HepG2 (cell line): ENCODE results near the gene RIPK3. TPM values are rescaled to one million over a fixed set of nuclear protein-coding genes. Genes with fewer than 3 reads are reported as not detected.

Experiments used
- BRD4 ChIP-seq: sonication (generic); formaldehyde crosslinking; IDR thresholded peaks from 2 replicates; pipeline ENCODE4 v1.4.0; 2020; ENCODE audit warnings: missing genetic modification reagents
- FLYWCH1 ChIP-seq: sonication (generic); formaldehyde crosslinking; IDR thresholded peaks from 2 replicates; pipeline ENCODE4 v1.8.1; 2023; ENCODE audit warnings: mild to moderate bottlenecking, missing genetic modification reagents
- FOXA1 ChIP-seq, 2 experiments: fragments of 450-650 bp in 1 of 2; sonication (generic) in 1 of 2; formaldehyde crosslinking in 1 of 2; IDR thresholded peaks; 2 replicates each; pipeline versions ENCODE4 v1.4.0 to v1.6.1; 2016 to 2020; ENCODE audit warnings: missing genetic modification reagents in 1 of 2
- FOXA3 ChIP-seq: IDR thresholded peaks from 2 replicates; pipeline ENCODE4 v1.6.1; 2016; ENCODE audit warnings: missing genetic modification reagents, missing compliant biosample characterization
- FOXK1 ChIP-seq: sonication (generic); formaldehyde crosslinking; IDR thresholded peaks from 2 replicates; pipeline ENCODE4 v1.4.0; 2020; ENCODE audit warnings: low read depth, missing genetic modification reagents, borderline replicate concordance
- FUBP1 ChIP-seq: sonication (generic); formaldehyde crosslinking; IDR thresholded peaks from 2 replicates; pipeline ENCODE4 v1.5.1; 2020; ENCODE audit warnings: missing genetic modification reagents, mild to moderate bottlenecking, borderline replicate concordance
- GRHL1 ChIP-seq: sonication (generic); formaldehyde crosslinking; conservative IDR thresholded peaks from 2 replicates; pipeline ENCODE4 v1.8.0; 2022; ENCODE audit warnings: missing genetic modification reagents
- HMG20A ChIP-seq: IDR thresholded peaks from 2 replicates; pipeline ENCODE4 v1.6.1; 2016; ENCODE audit warnings: borderline replicate concordance
- KDM3A ChIP-seq: IDR thresholded peaks from 2 replicates; pipeline ENCODE4 v1.6.1; 2018; ENCODE audit warnings: low read depth, missing compliant biosample characterization
- MLX ChIP-seq: IDR thresholded peaks from 2 replicates; pipeline ENCODE4 v1.6.1; 2016
- MTF2 ChIP-seq: sonication (generic); formaldehyde crosslinking; IDR thresholded peaks from 2 replicates; pipeline ENCODE4 v1.5.0; 2020; ENCODE audit warnings: missing genetic modification reagents, borderline replicate concordance
- NCOR1 ChIP-seq: fragments of 200-600 bp; sonication (generic); IDR thresholded peaks from 2 replicates; pipeline ENCODE4 v1.7.0; 2017; ENCODE audit warnings: antibody characterized with exemption, low read length, borderline replicate concordance
- NFKB2 ChIP-seq: sonication (generic); formaldehyde crosslinking; IDR thresholded peaks from 2 replicates; pipeline ENCODE4 v1.4.0; 2020; ENCODE audit warnings: missing genetic modification reagents, borderline replicate concordance
- PAWR ChIP-seq: sonication (generic); formaldehyde crosslinking; IDR thresholded peaks from 2 replicates; pipeline ENCODE4 v1.4.0; 2020; ENCODE audit warnings: missing genetic modification reagents, mild to moderate bottlenecking, borderline replicate concordance
- RBM39 ChIP-seq: fragments of 200-400 bp; formaldehyde crosslinking; IDR thresholded peaks from one replicate; pipeline ENCODE4 v1.6.1; 2018; ENCODE audit warnings: antibody characterized with exemption, mild to moderate bottlenecking, low read depth, low read length; ENCODE audit not compliant: poor library complexity, severe bottlenecking
- RFXAP ChIP-seq: sonication (generic); formaldehyde crosslinking; IDR thresholded peaks from 2 replicates; pipeline ENCODE4 v1.4.0; 2020; ENCODE audit warnings: missing genetic modification reagents, borderline replicate concordance
- SIX4 ChIP-seq: sonication (generic); formaldehyde crosslinking; IDR thresholded peaks from 2 replicates; pipeline ENCODE4 v1.4.0; 2020; ENCODE audit warnings: missing genetic modification reagents
- SP2 ChIP-seq: sonication (generic); formaldehyde crosslinking; IDR thresholded peaks from 2 replicates; pipeline ENCODE4 v1.5.1; 2020; ENCODE audit warnings: mild to moderate bottlenecking, missing genetic modification reagents
- WIZ ChIP-seq: sonication (generic); formaldehyde crosslinking; IDR thresholded peaks from 2 replicates; pipeline ENCODE4 v1.5.1; 2020; ENCODE audit warnings: mild to moderate bottlenecking, missing genetic modification reagents
- ZFP82 ChIP-seq: sonication (generic); formaldehyde crosslinking; IDR thresholded peaks from 2 replicates; pipeline ENCODE4 v1.5.1; 2020; ENCODE audit warnings: mild to moderate bottlenecking, missing genetic modification reagents, borderline replicate concordance
- ZNF10 ChIP-seq: sonication (generic); formaldehyde crosslinking; IDR thresholded peaks from 2 replicates; pipeline ENCODE4 v1.4.0; 2020; ENCODE audit warnings: mild to moderate bottlenecking, low read depth, missing genetic modification reagents, borderline replicate concordance
- ZNF143 ChIP-seq: sonication (generic); formaldehyde crosslinking; IDR thresholded peaks from 2 replicates; pipeline ENCODE4 v1.4.0; 2020; ENCODE audit warnings: missing genetic modification reagents
- ZNF343 ChIP-seq: sonication (generic); formaldehyde crosslinking; IDR thresholded peaks from 2 replicates; pipeline ENCODE4 v1.4.0; 2020; ENCODE audit warnings: mild to moderate bottlenecking, missing genetic modification reagents
- ZNF552 ChIP-seq: sonication (generic); formaldehyde crosslinking; IDR thresholded peaks from 2 replicates; pipeline ENCODE4 v1.9.0; 2022; ENCODE audit warnings: missing genetic modification reagents, mild to moderate bottlenecking, borderline replicate concordance
- ZNF572 ChIP-seq: sonication (generic); formaldehyde crosslinking; IDR thresholded peaks from 2 replicates; pipeline ENCODE4 v1.5.1; 2020; ENCODE audit warnings: mild to moderate bottlenecking, missing genetic modification reagents
- ZNF879 ChIP-seq: sonication (generic); formaldehyde crosslinking; IDR thresholded peaks from 2 replicates; pipeline ENCODE4 v1.8.1; 2023; ENCODE audit warnings: missing genetic modification reagents
- polyA plus RNA-seq, 8 experiments: library from polyadenylated mRNA; depleted of rRNA in 3 of 8; stranded (reverse) in 7 of 8; unstranded in 1 of 8; fragments of >200 nt; fragmentation: Illumina TruSeq in 4 of 8; extraction: Trizol in 4 of 8; gene quantifications; 2 replicates each; pipeline versions ENCODE4 v1.2.1 to v1.2.3, GENCODE V29; 2011 to 2016; ENCODE audit warnings: low read depth in 4 of 8, missing spikeins in 1 of 8, mixed read lengths in 1 of 8; ENCODE audit not compliant: insufficient read depth in 1 of 8
- total RNA-seq, 5 experiments: library from RNA; depleted of rRNA; stranded (reverse); fragments of >200 nt; fragmentation: Illumina TruSeq; extraction: Trizol; gene quantifications; 2 replicates each; pipeline ENCODE4 v1.2.3, GENCODE V29; 2016; ENCODE audit warnings: low read depth in 1 of 5

The RIPK3 gene
- total and polyA plus RNA-seq, 2 of the 13 experiments (the other 11 are each of a cell fraction or from before 2014, with no cell fraction given): not detected

- no peak for TF ChIP-seq SIX4 (CRISPR knock-in tag)
- no peak for TF ChIP-seq BRD4
- TF ChIP-seq RBM39: peak; percentile 23
- no peak for TF ChIP-seq FOXK1 (CRISPR knock-in tag)
- TF ChIP-seq HMG20A (CRISPR knock-in tag): no peak
- TF ChIP-seq KDM3A (CRISPR knock-in tag): no peak
- peak; percentile 20; the same call in 1 of the 2 replicates for TF ChIP-seq SP2 (CRISPR knock-in tag)
- 0 out of 2 replicates have a peak, but pooled peaks have one; percentile 22 for TF ChIP-seq FLYWCH1 (CRISPR knock-in tag)
- no peak for TF ChIP-seq FOXA3 (CRISPR knock-in tag)
- TF ChIP-seq NFKB2 (CRISPR knock-in tag): peak; percentile 47; the same call in 1 of the 2 replicates
- TF ChIP-seq PAWR (CRISPR knock-in tag): no peak
- peak; percentile 24; the same call in 1 of the 2 replicates for TF ChIP-seq FUBP1 (CRISPR knock-in tag)
- TF ChIP-seq WIZ (CRISPR knock-in tag): no peak
- 0 out of 2 replicates have a peak, but pooled peaks have one; percentile 35 for TF ChIP-seq RFXAP (CRISPR knock-in tag)
- peak; percentile 75; the same call in 1 of the 2 replicates for TF ChIP-seq ZNF10 (CRISPR knock-in tag)
- TF ChIP-seq ZNF879 (CRISPR knock-in tag): no peak
- peak; percentile 32; the same call in 1 of the 2 replicates for TF ChIP-seq ZNF143 (CRISPR knock-in tag)
- 0 out of 2 replicates have a peak, but pooled peaks have one; percentile 64 for TF ChIP-seq ZFP82 (CRISPR knock-in tag)
- TF ChIP-seq MLX (CRISPR knock-in tag): no peak
- TF ChIP-seq NCOR1: no peak
- TF ChIP-seq GRHL1 (CRISPR knock-in tag): no peak
- TF ChIP-seq FOXA1 (IDR thresholded peaks at IDR 0.05): no peak
- TF ChIP-seq FOXA1 (CRISPR knock-in tag; IDR thresholded peaks at IDR 0.05): no peak
- TF ChIP-seq ZNF343 (CRISPR knock-in tag): no peak
- TF ChIP-seq MTF2 (CRISPR knock-in tag): no peak
- peak; percentile 68; the same call in 1 of the 2 replicates for TF ChIP-seq ZNF572 (CRISPR knock-in tag)
- TF ChIP-seq ZNF552 (CRISPR knock-in tag): no peak
Measured at GRCh38 chr14:24331731-24332267, 8.0 kb downstream of the RIPK3 start (continued).
